GM23338 (cell line): Measurements from ENCODE around the gene CCDC92B. TPM values are rescaled to one million over a fixed set of nuclear protein-coding genes. Genes with fewer than 3 reads are reported as not detected.

Experiments used
- ATAC-seq: fragments of 200-7000 bp; cut with Tn5 transposase; 3 replicates; pipeline ENCODE4 v1.9.1; 2020
- DNase-seq: peaks from one replicate; pipeline ENCODE4 v3.0.0-alpha.2; 2015; ENCODE audit warnings: low spot score
- H2AFZ ChIP-seq: fragments of 200-600 bp; sonication (generic); 2 replicates; pipeline ENCODE4 v1.8.0; 2016; ENCODE audit warnings: antibody characterized with exemption, mild to moderate bottlenecking, moderate library complexity
- H3F3A ChIP-seq: fragments of 200-600 bp; sonication (generic); replicated peaks from 2 replicates; pipeline ENCODE4 v1.8.0; 2017; ENCODE audit warnings: antibody characterized with exemption, mixed run types, low read depth
- H3K27ac ChIP-seq: fragments of 200-600 bp; sonication (generic); 2 replicates; pipeline ENCODE4 v1.6.1; 2016; ENCODE audit warnings: low read depth
- H3K27me3 ChIP-seq: fragments of 200-600 bp; sonication (generic); 2 replicates; pipeline ENCODE4 v1.8.0; 2016; ENCODE audit warnings: mild to moderate bottlenecking, mixed run types, moderate library complexity; ENCODE audit not compliant: insufficient read depth
- H3K36me3 ChIP-seq: fragments of 200-600 bp; sonication (generic); 2 replicates; pipeline ENCODE4 v1.8.0; 2016; ENCODE audit warnings: mild to moderate bottlenecking; ENCODE audit not compliant: insufficient read depth
- H3K4me1 ChIP-seq: fragments of 200-600 bp; sonication (generic); 2 replicates; pipeline ENCODE4 v1.8.0; 2016; ENCODE audit warnings: mild to moderate bottlenecking, moderate library complexity; ENCODE audit not compliant: insufficient read depth
- H3K4me2 ChIP-seq: fragments of 200-600 bp; sonication (generic); 2 replicates; pipeline ENCODE4 v1.7.1; 2017; ENCODE audit warnings: mixed run types
- H3K4me3 ChIP-seq: fragments of 200-600 bp; sonication (generic); 2 replicates; pipeline ENCODE4 v1.6.1; 2016; ENCODE audit warnings: mixed run types
- H3K79me2 ChIP-seq: fragments of 200-600 bp; sonication (generic); replicated peaks from 2 replicates; pipeline ENCODE4 v1.8.0; 2017; ENCODE audit warnings: mild to moderate bottlenecking; ENCODE audit not compliant: insufficient read depth
- H3K9me2 ChIP-seq: fragments of 200-600 bp; sonication (generic); 2 replicates; pipeline ENCODE4 v1.8.0; 2017; ENCODE audit not compliant: insufficient read depth
- H4K20me1 ChIP-seq: fragments of 200-600 bp; sonication (generic); replicated peaks from 2 replicates; pipeline ENCODE4 v1.8.0; 2017; ENCODE audit warnings: mild to moderate bottlenecking; ENCODE audit not compliant: insufficient read depth
- H3K27ac Mint-ChIP-seq: 2 replicates; pipeline ENCODE4 v1.8.0; 2020; ENCODE audit warnings: inconsistent platforms, mild to moderate bottlenecking, moderate library complexity, mixed read lengths
- H3K27me3 Mint-ChIP-seq: 3 replicates; pipeline ENCODE4 v1.8.0; 2022; ENCODE audit warnings: low read depth, mild to moderate bottlenecking, moderate library complexity, mixed read lengths, inconsistent platforms; ENCODE audit not compliant: insufficient read depth, poor library complexity
- H3K36me3 Mint-ChIP-seq: 3 replicates; pipeline ENCODE4 v1.8.0; 2021; ENCODE audit warnings: low read depth, mild to moderate bottlenecking, inconsistent platforms, moderate library complexity, mixed read lengths
- H3K4me1 Mint-ChIP-seq: 3 replicates; pipeline ENCODE4 v1.8.0; 2020; ENCODE audit warnings: mild to moderate bottlenecking, inconsistent platforms, mixed read lengths
- H3K4me3 Mint-ChIP-seq: 3 replicates; pipeline ENCODE4 v1.8.0; 2021; ENCODE audit warnings: moderate library complexity, mild to moderate bottlenecking, inconsistent platforms, mixed read lengths
- H3K9me3 Mint-ChIP-seq: 3 replicates; pipeline ENCODE4 v1.8.0; 2020; ENCODE audit warnings: moderate library complexity, mild to moderate bottlenecking, inconsistent platforms, mixed read lengths
- CREB1 ChIP-seq: fragments of 250-450 bp; sonication (Bioruptor Pico); IDR thresholded peaks from 2 replicates; pipeline ENCODE4 v1.5.0; 2020; ENCODE audit warnings: low read depth, mild to moderate bottlenecking, moderate library complexity
- CTCF ChIP-seq, 2 experiments: fragments of 200-600 bp in 1 of 2; sonication (generic) in 1 of 2; conservative IDR thresholded peaks; 2 replicates each; pipeline versions ENCODE4 v1.5.1 to v1.6.1; 2016 to 2017; ENCODE audit warnings: antibody characterized with exemption in 2 of 2, low read depth in 2 of 2, mild to moderate bottlenecking in 2 of 2, moderate library complexity in 1 of 2
- EZH2 ChIP-seq: fragments of 200-600 bp; sonication (generic); IDR thresholded peaks from one replicate; pipeline ENCODE4 v1.8.0; 2017; ENCODE audit warnings: antibody characterized with exemption, mild to moderate bottlenecking, low read depth; ENCODE audit not compliant: unreplicated experiment
- EZH2phosphoT487 ChIP-seq: fragments of 200-600 bp; sonication (generic); IDR thresholded peaks from one replicate; pipeline ENCODE4 v1.8.1; 2018; ENCODE audit warnings: antibody characterized with exemption; ENCODE audit not compliant: unreplicated experiment
- JUNB ChIP-seq: IDR thresholded peaks from one replicate; pipeline ENCODE4 v1.6.1; 2016; ENCODE audit warnings: antibody characterized with exemption; ENCODE audit not compliant: unreplicated experiment
- NANOG ChIP-seq: IDR thresholded peaks from 2 replicates; pipeline ENCODE4 v1.6.1; 2016; ENCODE audit warnings: antibody characterized with exemption, borderline replicate concordance
- POLR2AphosphoS5 ChIP-seq: IDR thresholded peaks from 2 replicates; pipeline ENCODE4 v1.6.1; 2016; ENCODE audit warnings: antibody characterized with exemption, low read depth
- REST ChIP-seq: IDR thresholded peaks from one replicate; pipeline ENCODE4 v1.6.1; 2018; ENCODE audit warnings: antibody characterized with exemption; ENCODE audit not compliant: unreplicated experiment
- STAT1 ChIP-seq: IDR thresholded peaks from one replicate; pipeline ENCODE4 v1.6.1; 2016; ENCODE audit warnings: antibody characterized with exemption; ENCODE audit not compliant: unreplicated experiment
- ZNF114 ChIP-seq: fragments of 250-450 bp; sonication (Bioruptor Pico); IDR thresholded peaks from 2 replicates; pipeline ENCODE4 v1.5.0; 2020; ENCODE audit warnings: mild to moderate bottlenecking, moderate library complexity
- ZNF331 ChIP-seq: fragments of 250-450 bp; sonication (Bioruptor Pico); IDR thresholded peaks from 2 replicates; pipeline ENCODE4 v1.5.0; 2020; ENCODE audit warnings: low read depth, mild to moderate bottlenecking, moderate library complexity
- polyA plus RNA-seq: library from polyadenylated mRNA; unstranded; fragments of >200 nt; fragmentation: Nextera tagmentation; extraction: Ambion mirVana; gene quantifications from 2 replicates; pipeline ENCODE4 v1.2.1, GENCODE V29; 2016
- total RNA-seq: library from RNA; depleted of rRNA; stranded (reverse); fragments of >200 nt; shearing (Covaris generic); gene quantifications from 2 replicates; pipeline ENCODE4 v1.2.3, GENCODE V29; 2014
- TF ChIP-seq, protein P1 (sequence below): IDR thresholded peaks from 2 replicates; pipeline ENCODE4 v1.6.1; 2016; ENCODE audit warnings: antibody characterized with exemption

The CCDC92B gene
- total and polyA plus RNA-seq, 2 experiments from 2014 or later, result 5.7 to 9.1 TPM

GRCh38 chr17:2770129-2770528 lies 20.7 kb upstream of the CCDC92B start (continued):
- TF ChIP-seq REST (no peak), CREB1 (CRISPR knock-in tag) (no peak), JUNB (no peak), POLR2AphosphoS5 (no peak), EZH2 (no peak), ZNF331 (no peak), NANOG (no peak), CTCF (conservative IDR thresholded peaks at IDR 0.05; ENCODE audit: low read depth in 2 of 2) (no peak), STAT1 (no peak)

- ATAC-seq (no peak), DNase-seq (no peak)
- H3K27ac Mint-ChIP-seq, result no peak overlapping the region
- H3K4me3 Mint-ChIP-seq, result no peak overlapping the region
- no peaks in the 10 kb centered on the region for H3K79me2 ChIP-seq
- no peak overlapping the region for H2AFZ ChIP-seq
- no peak overlapping the region for H3K27ac ChIP-seq
- no peak overlapping the region for H3K4me2 ChIP-seq
- no peak overlapping the region for H3K4me3 ChIP-seq
- H3K27me3 ChIP-seq, result peaks cover 6% of the 10 kb centered on the region
- no peaks in the 10 kb centered on the region for H3K9me3 Mint-ChIP-seq
- no peaks in the 10 kb centered on the region for H3K36me3 ChIP-seq
- H3K27me3 Mint-ChIP-seq, result peaks cover 16% of the 10 kb centered on the region
- H3K4me1 ChIP-seq, result no peaks in the 10 kb centered on the region; the same call in 1 of the 2 replicates
- TF ChIP-seq ZNF114 (CRISPR knock-in tag), result no peak
- TF ChIP-seq STAT1, result no peak
- TF ChIP-seq, protein P1, sequence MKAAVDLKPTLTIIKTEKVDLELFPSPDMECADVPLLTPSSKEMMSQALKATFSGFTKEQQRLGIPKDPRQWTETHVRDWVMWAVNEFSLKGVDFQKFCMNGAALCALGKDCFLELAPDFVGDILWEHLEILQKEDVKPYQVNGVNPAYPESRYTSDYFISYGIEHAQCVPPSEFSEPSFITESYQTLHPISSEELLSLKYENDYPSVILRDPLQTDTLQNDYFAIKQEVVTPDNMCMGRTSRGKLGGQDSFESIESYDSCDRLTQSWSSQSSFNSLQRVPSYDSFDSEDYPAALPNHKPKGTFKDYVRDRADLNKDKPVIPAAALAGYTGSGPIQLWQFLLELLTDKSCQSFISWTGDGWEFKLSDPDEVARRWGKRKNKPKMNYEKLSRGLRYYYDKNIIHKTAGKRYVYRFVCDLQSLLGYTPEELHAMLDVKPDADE, result no peak
- no peak for TF ChIP-seq JUNB
- no peak for TF ChIP-seq CREB1 (CRISPR knock-in tag)
- TF ChIP-seq ZNF331, result no peak
- TF ChIP-seq EZH2phosphoT487, result no peak
- no peak for TF ChIP-seq REST
- peaks cover 9% of the 10 kb centered on the region for H3F3A ChIP-seq
- H3K9me2 ChIP-seq, result no peaks in the 10 kb centered on the region
- no peaks in the 10 kb centered on the region for H3K36me3 Mint-ChIP-seq
- no peaks in the 10 kb centered on the region; the same call in 2 of the 3 replicates for H3K4me1 Mint-ChIP-seq
- H4K20me1 ChIP-seq, result no peaks in the 10 kb centered on the region
These were observed 9.4 kb upstream of the CCDC92B start for GRCh38 chr17:2758870-2759269.
